Natural killer cell (primary cell): ENCODE data around the gene IBA57. TPM values are rescaled to one million over a fixed set of nuclear protein-coding genes. Genes with fewer than 3 reads are reported as not detected.

Source experiments
- ATAC-seq, 3 donors: fragments of 150-1000 bp in 2 of 3; fragments of 200-7000 bp in 1 of 3; cut with Tn5 transposase; 1 replicate in 1 of 3; 2 replicates in 2 of 3; pipeline ENCODE4 v1.10.0; 2021; ENCODE audit warnings: mild to moderate bottlenecking in 2 of 3, moderate library complexity in 2 of 3
- DNase-seq, 2 donors: peaks; one replicate each; pipeline versions ENCODE4 v3.0.0 to v3.0.0-alpha.2; 2013 to 2021; ENCODE audit warnings: mixed read lengths in 1 of 2
- H3K27ac ChIP-seq: one replicate; pipeline ENCODE4 v1.5.1; 2013; ENCODE audit warnings: mild to moderate bottlenecking, low read length
- H3K27me3 ChIP-seq: one replicate; pipeline ENCODE4 v1.6.1; 2013; ENCODE audit warnings: low read length; ENCODE audit not compliant: control insufficient read depth, insufficient read depth
- H3K36me3 ChIP-seq: one replicate; pipeline ENCODE4 v1.6.1; 2013; ENCODE audit warnings: low read length; ENCODE audit not compliant: control insufficient read depth, insufficient read depth
- H3K4me1 ChIP-seq: one replicate; pipeline ENCODE4 v1.6.1; 2013; ENCODE audit warnings: low read length; ENCODE audit not compliant: control insufficient read depth, insufficient read depth
- H3K4me3 ChIP-seq: one replicate; pipeline ENCODE4 v1.5.1; 2013; ENCODE audit warnings: low read length
- H3K9me3 ChIP-seq: one replicate; pipeline ENCODE4 v1.6.1; 2013; ENCODE audit warnings: low read length; ENCODE audit not compliant: control insufficient read depth, insufficient read depth
- H3K27ac Mint-ChIP-seq, 2 donors: one replicate each; pipeline ENCODE4 v1.8.0; 2022; ENCODE audit warnings: mild to moderate bottlenecking in 2 of 2, mixed read lengths in 2 of 2, moderate library complexity in 1 of 2
- H3K27me3 Mint-ChIP-seq, 2 donors: one replicate each; pipeline ENCODE4 v1.8.0; 2022; ENCODE audit warnings: low read depth in 2 of 2, mixed read lengths in 2 of 2
- H3K36me3 Mint-ChIP-seq: one replicate; pipeline ENCODE4 v1.8.0; 2022; ENCODE audit warnings: mixed read lengths
- H3K4me1 Mint-ChIP-seq, 2 donors: one replicate each; pipeline ENCODE4 v1.8.0; 2022; ENCODE audit warnings: mixed read lengths in 2 of 2
- H3K4me3 Mint-ChIP-seq: one replicate; pipeline ENCODE4 v1.8.0; 2022; ENCODE audit warnings: mild to moderate bottlenecking, moderate library complexity, mixed read lengths
- H3K9me3 Mint-ChIP-seq, 2 donors: one replicate each; pipeline ENCODE4 v1.8.0; 2022; ENCODE audit warnings: mixed read lengths in 2 of 2
- CTCF ChIP-seq: fragments of 200-600 bp; IDR thresholded peaks from one replicate; pipeline ENCODE4 v1.8.0; 2022; ENCODE audit warnings: antibody characterized with exemption
- WGBS: methylation state at CpG from one replicate; pipeline ENCODE4 v1.1.7; 2013; ENCODE audit warnings: missing lambda C conversion rate; ENCODE audit not compliant: insufficient coverage; 5-methylcytosine and 5-hydroxymethylcytosine counted together
- intact Hi-C: fragments of 100-400 bp; cut with micrococcal nuclease; formaldehyde crosslinking; loops from one replicate; pipeline ENCODE4 v1.14.2; 2022
- total RNA-seq, 4 donors: library from RNA; stranded (reverse); fragments of 120-200 nt in 1 of 4; gene quantifications; one replicate each; pipeline versions ENCODE4 v1.2.3 to v1.2.4, GENCODE V29; 2013 to 2022

Gene IBA57
- total RNA-seq, 3 donors from 2014 or later (not counting 1 experiment from before 2014, with no cell fraction given) = 13.3 to 14.1 (median 13.8) TPM

- peaks cover 15% of the 10 kb centered on the region for H3K36me3 ChIP-seq
- intact Hi-C loops = no loop called here
- 83% methylated on average over 2 of the region's 3 CpGs for WGBS
- TF ChIP-seq CTCF = no peak
- no peaks in the 10 kb centered on the region for H3K36me3 Mint-ChIP-seq
- H3K27me3 Mint-ChIP-seq = no peaks in the 10 kb centered on the region
- no peaks in the 10 kb centered on the region for H3K9me3 Mint-ChIP-seq
- H3K27me3 ChIP-seq = no peaks in the 10 kb centered on the region
- no peak for DNase-seq
- no peak for ATAC-seq
- H3K4me1 ChIP-seq = peaks cover 6% of the 10 kb centered on the region
- H3K9me3 ChIP-seq = no peaks in the 10 kb centered on the region
- peak overlapping the region in 1 of 2 donors; percentile 70 for H3K27ac Mint-ChIP-seq
- no peak overlapping the region for H3K27ac ChIP-seq
- peaks cover 0 to 11% of the 10 kb centered on the region in 2 donors for H3K4me1 Mint-ChIP-seq
- no peak overlapping the region for H3K4me3 Mint-ChIP-seq
- H3K4me3 ChIP-seq = no peak overlapping the region
Measured at GRCh38 chr1:228152918-228153258, 12.7 kb upstream of the IBA57 start.

GRCh38 chr1:228154021-228154669 lies 11.5 kb upstream of the IBA57 start:
- peaks cover 0 to 11% of the 10 kb centered on the region in 2 donors for H3K4me1 Mint-ChIP-seq
- no peak for TF ChIP-seq CTCF
- no peaks in the 10 kb centered on the region for H3K27me3 Mint-ChIP-seq
- Histone ChIP-seq H3K9me3 (no peaks in the 10 kb centered on the region), H3K36me3 (peaks cover 2% of the 10 kb centered on the region), H3K27me3 (no peaks in the 10 kb centered on the region), H3K4me3 (no peak overlapping the region), H3K27ac (no peak overlapping the region), H3K4me1 (peaks cover 3% of the 10 kb centered on the region)
- no peaks in the 10 kb centered on the region for H3K9me3 Mint-ChIP-seq
- intact Hi-C loops = no loop called here
- no peak for DNase-seq
- H3K4me3 Mint-ChIP-seq = no peak overlapping the region
- 94% methylated on average over 11 of the region's 11 CpGs for WGBS
- no peaks in the 10 kb centered on the region for H3K36me3 Mint-ChIP-seq
- no peak for ATAC-seq
- H3K27ac Mint-ChIP-seq = no peak overlapping the region

- H3K27ac ChIP-seq = no peak overlapping the region
- H3K27me3 Mint-ChIP-seq = no peaks in the 10 kb centered on the region
- no peaks in the 10 kb centered on the region for H3K36me3 Mint-ChIP-seq
- no peaks in the 10 kb centered on the region for H3K9me3 ChIP-seq
- no peak overlapping the region for H3K27ac Mint-ChIP-seq
- H3K9me3 Mint-ChIP-seq = no peaks in the 10 kb centered on the region
- intact Hi-C loops = no loop called here
- H3K4me3 Mint-ChIP-seq = no peak overlapping the region
- no peak overlapping the region for H3K4me3 ChIP-seq
- H3K4me1 ChIP-seq = peaks cover 3% of the 10 kb centered on the region
- H3K27me3 ChIP-seq = no peaks in the 10 kb centered on the region
- no peak for DNase-seq
- no peak for ATAC-seq
- no peaks in the 10 kb centered on the region for H3K36me3 ChIP-seq
- WGBS = 78% methylated on average over 20 of the region's 20 CpGs
- TF ChIP-seq CTCF = no peak
- H3K4me1 Mint-ChIP-seq = peaks cover 0 to 11% of the 10 kb centered on the region in 2 donors
Measured at GRCh38 chr1:228154670-228155571, 10.7 kb upstream of the IBA57 start.
